Parathyroid adenoma (tissue), 2 donors: ENCODE results near the gene MAGI1.
"Not testable (repeated sequence)": the region's sequence is repeated elsewhere in the genome, so short reads cannot be mapped to it uniquely, and the experiment has no call there.

Source experiments
- H2AFZ ChIP-seq: fragments of 300-600 bp; sonication (generic); one replicate; pipeline ENCODE4 v1.7.0; 2017; ENCODE audit warnings: antibody characterized with exemption, mild to moderate bottlenecking
- H3K27ac ChIP-seq: fragments of 300-600 bp; sonication (generic); one replicate; pipeline ENCODE4 v1.7.0; 2017
- H3K27me3 ChIP-seq: fragments of 300-600 bp; sonication (generic); one replicate; pipeline ENCODE4 v1.7.0; 2017; ENCODE audit warnings: low read length; ENCODE audit not compliant: control insufficient read depth, insufficient read depth
- H3K36me3 ChIP-seq: fragments of 300-600 bp; sonication (generic); one replicate; pipeline ENCODE4 v1.7.0; 2017; ENCODE audit warnings: low read length; ENCODE audit not compliant: control insufficient read depth, insufficient read depth
- H3K4me1 ChIP-seq: fragments of 300-600 bp; sonication (generic); one replicate; pipeline ENCODE4 v1.7.0; 2017; ENCODE audit warnings: control low read depth
- H3K4me2 ChIP-seq: fragments of 300-600 bp; sonication (generic); one replicate; pipeline ENCODE4 v1.7.0; 2017; ENCODE audit warnings: low read length
- H3K4me3 ChIP-seq: fragments of 300-600 bp; sonication (generic); one replicate; pipeline ENCODE4 v1.7.0; 2017; ENCODE audit warnings: low read depth, low read length
- H3K79me2 ChIP-seq: fragments of 300-600 bp; sonication (generic); one replicate; pipeline ENCODE4 v1.7.0; 2017; ENCODE audit warnings: control low read depth
- H3K9ac ChIP-seq: fragments of 300-600 bp; sonication (generic); one replicate; pipeline ENCODE4 v1.7.0; 2017; ENCODE audit warnings: mild to moderate bottlenecking
- H3K9me3 ChIP-seq: fragments of 300-600 bp; sonication (generic); one replicate; pipeline ENCODE4 v1.7.0; 2017; ENCODE audit warnings: low read length; ENCODE audit not compliant: control insufficient read depth
- CTCF ChIP-seq: fragments of 300-600 bp; sonication (generic); IDR thresholded peaks from one replicate; pipeline ENCODE4 v1.7.0; 2017; ENCODE audit warnings: antibody characterized with exemption, mild to moderate bottlenecking
- donor health status: primary hyperparathyroidism.

The MAGI1 gene

GRCh38 chr3:66029014-66029413, 9.7 kb downstream of the MAGI1 start:
- Histone ChIP-seq H2AFZ (no peak overlapping the region), H3K4me3 (no peak overlapping the region), H3K79me2 (peaks cover 2% of the 10 kb centered on the region), H3K9me3 (no peaks in the 10 kb centered on the region), H3K27ac (no peak overlapping the region), H3K4me1 (no peaks in the 10 kb centered on the region), H3K27me3 (no peaks in the 10 kb centered on the region), H3K36me3 (no peaks in the 10 kb centered on the region), H3K9ac (no peak overlapping the region), H3K4me2 (no peak overlapping the region)
- TF ChIP-seq CTCF: no peak

GRCh38 chr3:66028457-66028856, 10.3 kb downstream of the MAGI1 start:
- Histone ChIP-seq H3K9me3 (no peaks in the 10 kb centered on the region), H3K27me3 (no peaks in the 10 kb centered on the region), H3K79me2 (peaks cover 2% of the 10 kb centered on the region), H3K4me1 (no peaks in the 10 kb centered on the region), H3K9ac (no peak overlapping the region), H3K4me2 (no peak overlapping the region), H3K36me3 (no peaks in the 10 kb centered on the region), H2AFZ (no peak overlapping the region), H3K27ac (no peak overlapping the region), H3K4me3 (no peak overlapping the region)
- no peak for TF ChIP-seq CTCF

GRCh38 chr3:66027099-66027498, 11.6 kb downstream of the MAGI1 start:
- H3K27ac ChIP-seq: not testable (repeated sequence)

GRCh38 chr3:66023738-66024385, 14.9 kb downstream of the MAGI1 start:
- no peak for TF ChIP-seq CTCF
- H3K4me1 ChIP-seq: no peaks in the 10 kb centered on the region

More at GRCh38 chr3:66027099-66027498, 11.6 kb downstream of the MAGI1 start:
- H3K4me1 ChIP-seq, H3K9me3 ChIP-seq, H3K4me3 ChIP-seq, H3K9ac ChIP-seq, H2AFZ ChIP-seq, H3K36me3 ChIP-seq, H3K27me3 ChIP-seq, H3K4me2 ChIP-seq, H3K79me2 ChIP-seq: not testable (repeated sequence)

GRCh38 chr3:66023229-66023628, 15.5 kb downstream of the MAGI1 start:
- Histone ChIP-seq H3K4me2 (no peak overlapping the region), H3K4me3 (no peak overlapping the region), H3K9me3 (no peaks in the 10 kb centered on the region), H3K27ac (no peak overlapping the region), H3K79me2 (peaks cover 5% of the 10 kb centered on the region), H3K27me3 (no peaks in the 10 kb centered on the region), H2AFZ (no peak overlapping the region), H3K4me1 (no peaks in the 10 kb centered on the region), H3K36me3 (no peaks in the 10 kb centered on the region), H3K9ac (no peak overlapping the region)
- TF ChIP-seq CTCF: no peak

More at GRCh38 chr3:66023738-66024385, 14.9 kb downstream of the MAGI1 start:
- H3K27ac ChIP-seq: no peak overlapping the region
- H3K36me3 ChIP-seq: no peaks in the 10 kb centered on the region
- no peak overlapping the region for H2AFZ ChIP-seq
- no peak overlapping the region for H3K9ac ChIP-seq
- H3K4me2 ChIP-seq: no peak overlapping the region
- H3K9me3 ChIP-seq: no peaks in the 10 kb centered on the region
- no peak overlapping the region for H3K4me3 ChIP-seq
- peaks cover 5% of the 10 kb centered on the region for H3K79me2 ChIP-seq
- H3K27me3 ChIP-seq: no peaks in the 10 kb centered on the region
